ENCODE data around the gene ASB14.

- TF ChIP-seq EZH2 (IDR thresholded peaks at IDR 0.05; ENCODE audit: borderline replicate concordance, low read length): no peak
- no peak for TF ChIP-seq CTCF (conservative IDR thresholded peaks at IDR 0.05 in 1 of 2, IDR thresholded peaks at IDR 0.05 in 1 of 2; ENCODE audit: extremely low read depth in 1 of 2, insufficient read depth in 1 of 2, low read depth in 1 of 2, low read length in 2 of 2)
Observed at GRCh38 chr3:57224856-57225255, 67.6 kb downstream of the ASB14 start.

Measured in mammary epithelial cell (primary cell).